ENCODE results near the gene ZNF688. TPM values are rescaled to one million over a fixed set of nuclear protein-coding genes. Genes with fewer than 3 reads are reported as not detected.
"Not testable (repeated sequence)": the region's sequence is repeated elsewhere in the genome, so short reads cannot be mapped to it uniquely, and the experiment has no call there.

Gene ZNF688
- total and polyA plus RNA-seq, 9 donors: 7.0 to 14.6 (median 9.4) TPM

DNA sequence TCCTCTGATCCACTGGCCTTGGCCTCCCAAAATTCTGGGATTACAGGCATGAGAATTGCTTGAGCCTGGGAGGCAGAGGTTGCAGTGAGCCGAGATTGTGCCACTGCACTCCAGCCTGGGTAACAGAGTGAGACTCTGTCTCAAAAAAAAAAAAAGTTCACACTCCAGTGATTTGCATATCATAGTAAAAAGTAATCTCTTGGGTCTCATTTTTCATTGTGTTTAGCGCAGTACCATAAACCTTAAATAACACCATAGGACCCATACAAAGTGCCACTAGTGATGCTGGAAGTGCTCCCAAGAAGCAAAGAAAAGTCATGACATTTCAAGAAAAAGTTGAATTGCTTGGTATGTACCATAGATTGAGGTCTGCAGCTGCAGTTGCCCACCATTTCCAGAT lies 18.1 kb upstream of the ZNF688 start:
- H3K27ac ChIP-seq (ENCODE audit: low read length); DNase-seq; H3K4me1 ChIP-seq (ENCODE audit: control insufficient read depth, insufficient read depth, low read length); H3K27me3 ChIP-seq (ENCODE audit: control insufficient read depth, insufficient read depth, low read length); H3K36me3 ChIP-seq (ENCODE audit: control insufficient read depth, insufficient read depth, low read length); H3K4me3 ChIP-seq (ENCODE audit: low read length); H3K9me3 ChIP-seq (replicated peaks; ENCODE audit: control insufficient read depth, low read depth, low read length): not testable (repeated sequence)
- no CpG with 5 or more reads among the region's 2 CpGs for WGBS (ENCODE audit: insufficient coverage)

DNA sequence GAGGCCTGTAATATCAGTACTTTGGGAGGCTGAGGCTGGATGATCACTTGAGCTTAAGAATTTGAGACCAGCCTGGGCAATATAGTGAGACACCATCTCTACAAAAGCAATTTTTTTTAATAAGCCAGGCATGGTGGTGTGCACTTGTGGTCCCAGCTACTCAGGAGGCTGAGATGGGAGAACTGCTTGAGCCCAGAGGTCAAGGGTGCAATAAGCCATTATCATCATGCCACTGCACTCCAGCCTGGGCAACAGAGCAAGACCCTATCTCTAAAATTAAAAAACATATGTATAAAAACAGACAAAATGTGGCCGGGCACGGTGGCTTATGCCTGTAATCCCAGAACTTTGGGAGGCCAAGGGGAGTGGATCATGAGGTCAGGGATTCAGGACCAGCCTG lies 17.1 kb upstream of the ZNF688 start:
- Histone ChIP-seq H3K9me3 (replicated peaks; ENCODE audit: control insufficient read depth, low read depth, low read length) (no peaks in the 10 kb centered on the region), H3K36me3 (ENCODE audit: control insufficient read depth, insufficient read depth, low read length) (peaks cover 8% of the 10 kb centered on the region), H3K4me1 (ENCODE audit: control insufficient read depth, insufficient read depth, low read length) (peaks cover 8% of the 10 kb centered on the region), H3K27me3 (ENCODE audit: control insufficient read depth, insufficient read depth, low read length) (no peaks in the 10 kb centered on the region), H3K27ac (ENCODE audit: low read length) (no peak overlapping the region), H3K4me3 (ENCODE audit: low read length) (no peak overlapping the region)
- no CpG with 5 or more reads among the region's 2 CpGs for WGBS (ENCODE audit: insufficient coverage)
- no peak for DNase-seq

DNA sequence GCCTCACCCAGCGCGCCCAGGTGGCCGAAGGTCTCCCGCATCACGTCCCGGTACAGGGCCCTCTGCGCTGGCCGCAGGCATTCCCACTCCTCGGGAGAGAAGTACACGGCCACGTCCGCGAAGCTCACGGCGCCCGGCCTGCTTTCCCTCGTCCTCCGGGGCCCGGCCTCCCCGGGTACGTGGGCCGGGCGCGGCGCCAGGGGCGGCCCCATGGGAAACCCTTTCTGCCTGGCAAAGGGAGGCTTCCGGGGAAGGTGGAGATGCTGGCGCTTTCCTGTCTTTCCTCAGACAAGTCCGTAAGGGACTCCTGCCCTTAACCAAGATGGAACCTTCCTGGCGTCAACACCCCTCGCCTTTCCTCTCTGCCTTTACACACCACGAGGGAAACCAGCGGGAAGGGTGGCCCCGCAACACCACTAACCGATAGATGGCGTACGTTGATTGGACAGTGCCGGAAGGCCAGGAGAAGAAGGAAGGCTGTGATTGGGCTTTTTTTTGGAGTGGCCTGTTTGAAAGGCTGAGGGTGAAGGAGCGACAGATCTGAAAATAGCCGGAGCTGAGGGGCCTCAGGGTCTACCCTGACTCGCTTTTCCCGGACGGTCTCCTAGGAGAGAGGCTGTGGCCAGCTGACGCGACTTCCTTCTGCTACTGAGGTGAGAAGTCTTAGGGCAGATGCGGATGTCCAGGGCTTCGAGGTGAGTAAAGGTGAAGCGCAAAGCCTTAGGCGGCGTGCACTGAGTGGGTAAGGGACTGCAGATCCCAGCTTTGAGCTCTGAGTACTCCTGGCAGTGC lies 14.1 kb upstream of the ZNF688 start, which contains the start of gene ZNF785:
TSS of gene ZNF785 (minus strand) at position 298 of the 792 bp plus-strand sequence. CDS start at position 212, 86 bp downstream.
- Histone ChIP-seq H3K4me3 (ENCODE audit: low read length) (peak within 1 kb of the TSS; percentile 68), H3K36me3 (ENCODE audit: control insufficient read depth, insufficient read depth, low read length) (peaks cover 33% of the 10 kb centered on the region), H3K9me3 (replicated peaks; ENCODE audit: control insufficient read depth, low read depth, low read length) (no peaks in the 10 kb centered on the region), H3K4me1 (ENCODE audit: control insufficient read depth, insufficient read depth, low read length) (peaks cover 8% of the 10 kb centered on the region), H3K27me3 (ENCODE audit: control insufficient read depth, insufficient read depth, low read length) (no peaks in the 10 kb centered on the region), H3K27ac (ENCODE audit: low read length) (peak within 1 kb of the TSS; percentile 88)
- WGBS (ENCODE audit: insufficient coverage): under 1% methylated on average over 42 of the region's 50 CpGs
- peak; percentile 100 for DNase-seq

- 0% methylated on average over 22 of the region's 23 CpGs for WGBS (ENCODE audit: insufficient coverage)
- Histone ChIP-seq H3K27ac (ENCODE audit: low read length) (peak overlapping the region; percentile 88), H3K4me1 (ENCODE audit: control insufficient read depth, insufficient read depth, low read length) (peaks cover 8% of the 10 kb centered on the region), H3K9me3 (replicated peaks; ENCODE audit: control insufficient read depth, low read depth, low read length) (no peaks in the 10 kb centered on the region), H3K27me3 (ENCODE audit: control insufficient read depth, insufficient read depth, low read length) (no peaks in the 10 kb centered on the region), H3K4me3 (ENCODE audit: low read length) (peak overlapping the region; percentile 68), H3K36me3 (ENCODE audit: control insufficient read depth, insufficient read depth, low read length) (peaks cover 33% of the 10 kb centered on the region)
- no peak for DNase-seq
Observed at GRCh38 chr16:30585022-30585399, 13.5 kb upstream of the ZNF688 start.

GRCh38 chr16:30582611-30583340 lies 11.3 kb upstream of the ZNF688 start:
- no peaks in the 10 kb centered on the region for H3K9me3 ChIP-seq (replicated peaks; ENCODE audit: control insufficient read depth, low read depth, low read length)
- peaks cover 8% of the 10 kb centered on the region for H3K4me1 ChIP-seq (ENCODE audit: control insufficient read depth, insufficient read depth, low read length)
- WGBS (ENCODE audit: insufficient coverage): 96% methylated on average over 45 of the region's 48 CpGs
- no peak overlapping the region for H3K4me3 ChIP-seq (ENCODE audit: low read length)
- H3K36me3 ChIP-seq (ENCODE audit: control insufficient read depth, insufficient read depth, low read length): peaks cover 47% of the 10 kb centered on the region
- no peak for DNase-seq
- H3K27ac ChIP-seq (ENCODE audit: low read length): no peak overlapping the region
- H3K27me3 ChIP-seq (ENCODE audit: control insufficient read depth, insufficient read depth, low read length): no peaks in the 10 kb centered on the region

- peaks cover 47% of the 10 kb centered on the region for H3K36me3 ChIP-seq (ENCODE audit: control insufficient read depth, insufficient read depth, low read length)
- H3K4me1 ChIP-seq (ENCODE audit: control insufficient read depth, insufficient read depth, low read length): peaks cover 8% of the 10 kb centered on the region
- WGBS (ENCODE audit: insufficient coverage): 96% methylated on average over 4 of the region's 7 CpGs
- DNase-seq: no peak
- H3K27me3 ChIP-seq (ENCODE audit: control insufficient read depth, insufficient read depth, low read length): no peaks in the 10 kb centered on the region
- no peak overlapping the region for H3K27ac ChIP-seq (ENCODE audit: low read length)
- H3K9me3 ChIP-seq (replicated peaks; ENCODE audit: control insufficient read depth, low read depth, low read length): no peaks in the 10 kb centered on the region
- no peak overlapping the region for H3K4me3 ChIP-seq (ENCODE audit: low read length)
Observed at GRCh38 chr16:30581457-30581856, 9.9 kb upstream of the ZNF688 start.

DNA sequence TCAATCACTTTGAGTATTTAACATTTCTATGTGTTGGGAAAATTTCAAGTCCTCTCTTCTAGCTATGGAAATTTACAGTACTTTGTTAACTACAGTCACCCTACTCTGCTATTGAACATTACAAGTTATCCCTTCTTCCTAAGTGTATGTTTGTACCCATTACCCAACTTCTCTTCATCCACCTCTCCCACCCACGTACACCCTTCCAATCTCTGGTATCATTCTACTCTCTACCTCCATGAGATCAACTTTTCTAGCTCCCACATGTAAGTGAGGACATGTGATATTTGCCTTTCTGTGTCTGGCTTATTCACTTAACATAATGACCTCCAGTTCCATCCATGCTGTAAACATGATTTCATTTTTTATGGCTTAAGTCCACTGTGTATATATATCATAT lies 3.2 kb upstream of the ZNF688 start:
- Histone ChIP-seq H3K4me3 (ENCODE audit: low read length) (no peak overlapping the region), H3K4me1 (ENCODE audit: control insufficient read depth, insufficient read depth, low read length) (peaks cover 23% of the 10 kb centered on the region), H3K9me3 (replicated peaks; ENCODE audit: control insufficient read depth, low read depth, low read length) (no peaks in the 10 kb centered on the region), H3K36me3 (ENCODE audit: control insufficient read depth, insufficient read depth, low read length) (peaks cover 19% of the 10 kb centered on the region), H3K27me3 (ENCODE audit: control insufficient read depth, insufficient read depth, low read length) (no peaks in the 10 kb centered on the region), H3K27ac (ENCODE audit: low read length) (no peak overlapping the region)
- no CpG with 5 or more reads among the region's 1 CpG for WGBS (ENCODE audit: insufficient coverage)
- no peak for DNase-seq

GRCh38 chr16:30570636-30571444 lies 674 bp downstream of the ZNF688 start:
- H3K4me1 ChIP-seq (ENCODE audit: control insufficient read depth, insufficient read depth, low read length): peaks cover 23% of the 10 kb centered on the region
- 0% methylated on average over 5 of the region's 22 CpGs for WGBS (ENCODE audit: insufficient coverage)
- no peaks in the 10 kb centered on the region for H3K9me3 ChIP-seq (replicated peaks; ENCODE audit: control insufficient read depth, low read depth, low read length)
- peaks cover 9% of the 10 kb centered on the region for H3K36me3 ChIP-seq (ENCODE audit: control insufficient read depth, insufficient read depth, low read length)
- H3K4me3 ChIP-seq (ENCODE audit: low read length): peak overlapping the region; percentile 82
- DNase-seq: peak; percentile 72
- H3K27me3 ChIP-seq (ENCODE audit: control insufficient read depth, insufficient read depth, low read length): no peaks in the 10 kb centered on the region
- peak overlapping the region; percentile 99 for H3K27ac ChIP-seq (ENCODE audit: low read length)

- 86% methylated on average over 41 of the region's 44 CpGs for WGBS (ENCODE audit: insufficient coverage)
- Histone ChIP-seq H3K4me1 (ENCODE audit: control insufficient read depth, insufficient read depth, low read length) (peaks cover 23% of the 10 kb centered on the region), H3K36me3 (ENCODE audit: control insufficient read depth, insufficient read depth, low read length) (peaks cover 9% of the 10 kb centered on the region), H3K9me3 (replicated peaks; ENCODE audit: control insufficient read depth, low read depth, low read length) (no peaks in the 10 kb centered on the region), H3K4me3 (ENCODE audit: low read length) (no peak overlapping the region), H3K27me3 (ENCODE audit: control insufficient read depth, insufficient read depth, low read length) (no peaks in the 10 kb centered on the region), H3K27ac (ENCODE audit: low read length) (peak overlapping the region; percentile 99)
- no peak for DNase-seq
Observed at GRCh38 chr16:30569746-30570635, 1.5 kb downstream of the ZNF688 start.

All from muscle of leg (tissue), 11 donors.